HK-2 (cell line): ENCODE data around the gene TCF7L2.

ENCODE experiments used
- DNase-seq: peaks from one replicate; pipeline ENCODE4 v3.0.0-alpha.2; 2018; ENCODE audit not compliant: unreplicated experiment

Gene TCF7L2

GRCh38 chr10:112949875-112950507 lies at the start of gene TCF7L2:
Gene TCF7L2 (plus strand): TSS chr10:112950247. CDS start chr10:112950757, 510 bp downstream.
- peak; percentile 99 for DNase-seq

- DNase-seq: no peak
Observed at GRCh38 chr10:112902730-112903129, 47.3 kb upstream of the TCF7L2 start.

- peak; percentile 14 for DNase-seq
Observed at GRCh38 chr10:112904000-112904399, 46.0 kb upstream of the TCF7L2 start.

- no peak for DNase-seq
Observed at GRCh38 chr10:112906945-112907344, 43.1 kb upstream of the TCF7L2 start.

GRCh38 chr10:112907893-112908292 lies 42.2 kb upstream of the TCF7L2 start:
- DNase-seq: no peak

- no peak for DNase-seq
Observed at GRCh38 chr10:112911206-112911605, 38.8 kb upstream of the TCF7L2 start.

GRCh38 chr10:112912410-112912928 lies 37.6 kb upstream of the TCF7L2 start:
- DNase-seq: no peak

- no peak for DNase-seq
Observed at GRCh38 chr10:112913255-112913654, 36.8 kb upstream of the TCF7L2 start.

- DNase-seq: no peak
Observed at GRCh38 chr10:112913661-112914287, 36.3 kb upstream of the TCF7L2 start.

- no peak for DNase-seq
Observed at GRCh38 chr10:112914288-112914952, 35.6 kb upstream of the TCF7L2 start.

GRCh38 chr10:112915590-112916572 lies 34.2 kb upstream of the TCF7L2 start:
- peak; percentile 60 for DNase-seq

GRCh38 chr10:112917681-112918080 lies 32.4 kb upstream of the TCF7L2 start:
- no peak for DNase-seq

GRCh38 chr10:112918771-112919170 lies 31.3 kb upstream of the TCF7L2 start:
- DNase-seq: no peak

- peak; percentile 60 for DNase-seq
Observed at GRCh38 chr10:112919721-112920120, 30.3 kb upstream of the TCF7L2 start.

- no peak for DNase-seq
Observed at GRCh38 chr10:112926906-112927688, 22.9 kb upstream of the TCF7L2 start.

GRCh38 chr10:112927980-112928379 lies 22.1 kb upstream of the TCF7L2 start:
- no peak for DNase-seq

- no peak for DNase-seq
Observed at GRCh38 chr10:112932658-112933057, 17.4 kb upstream of the TCF7L2 start.

- DNase-seq: no peak
Observed at GRCh38 chr10:112934193-112934592, 15.9 kb upstream of the TCF7L2 start.

- DNase-seq: no peak
Observed at GRCh38 chr10:112938808-112939482, 11.1 kb upstream of the TCF7L2 start.

GRCh38 chr10:112945811-112946210 lies 4.2 kb upstream of the TCF7L2 start:
- no peak for DNase-seq
